NB4 (cell line): Measurements from ENCODE around the gene ZCCHC24.

Experiments used
- DNase-seq: peaks from one replicate; pipeline ENCODE4 v3.0.0; 2010; ENCODE audit warnings: low read depth
- H3K4me3 ChIP-seq: one replicate; pipeline ENCODE4 v1.5.1; 2011; ENCODE audit warnings: mild to moderate bottlenecking, low read depth, low read length, moderate library complexity
- CTCF ChIP-seq: IDR thresholded peaks from one replicate; pipeline ENCODE4 v1.5.1; 2012; ENCODE audit warnings: low read depth, low read length
- MAX ChIP-seq: IDR thresholded peaks from 2 replicates; pipeline ENCODE4 v1.6.1; 2011; ENCODE audit warnings: low read depth, low read length
- MYC ChIP-seq: IDR thresholded peaks from 2 replicates; pipeline ENCODE4 v1.6.1; 2011; ENCODE audit warnings: low read depth, low read length
- POLR2A ChIP-seq: IDR thresholded peaks from 2 replicates; pipeline ENCODE4 v1.6.1; 2011; ENCODE audit warnings: mild to moderate bottlenecking; ENCODE audit not compliant: insufficient read length; ENCODE audit errors: extremely low read depth

The ZCCHC24 gene

GRCh38 chr10:79347226-79347893 lies 98.1 kb downstream of the ZCCHC24 start, which contains the start of gene PPIF:
TSS of gene PPIF (plus strand) at chr10:79347469. CDS start at chr10:79347549, 80 bp downstream.
- DNase-seq: peak; percentile 96
- TF ChIP-seq CTCF: peak; percentile 78
- no peak; the same call in 1 of the 2 replicates for TF ChIP-seq MYC
- TF ChIP-seq POLR2A: peak; percentile 94

GRCh38 chr10:79346388-79347225 lies 98.8 kb downstream of the ZCCHC24 start:
- no peak for DNase-seq
- H3K4me3 ChIP-seq: peak overlapping the region; percentile 30
- TF ChIP-seq MAX (no peak), CTCF (no peak), MYC (no peak; the same call in 1 of the 2 replicates), POLR2A (no peak)

More at GRCh38 chr10:79347226-79347893, 98.1 kb downstream of the ZCCHC24 start, which contains the start of gene PPIF:
- H3K4me3 ChIP-seq: peak within 1 kb of the TSS; percentile 94

DNA sequence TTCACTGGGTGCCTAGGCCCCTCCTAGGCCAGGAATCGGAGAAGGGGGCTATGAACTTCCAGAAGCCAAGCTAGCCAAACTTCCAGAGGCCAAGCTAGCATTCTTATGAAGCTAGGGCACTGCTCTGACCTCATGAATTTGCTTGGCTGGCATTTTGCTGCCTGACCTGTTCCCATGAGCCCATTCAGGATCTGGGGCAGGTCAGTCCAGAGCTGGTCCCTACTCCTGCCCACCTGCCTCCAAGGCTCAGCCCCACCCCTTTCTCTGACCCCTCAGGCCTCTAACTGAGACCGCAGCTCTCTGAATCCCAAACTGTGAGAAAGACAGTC lies 99.4 kb downstream of the ZCCHC24 start:
- no peak overlapping the region for H3K4me3 ChIP-seq
- TF ChIP-seq POLR2A (no peak), MYC (no peak), MAX (no peak), CTCF (no peak)
- DNase-seq: no peak

DNA sequence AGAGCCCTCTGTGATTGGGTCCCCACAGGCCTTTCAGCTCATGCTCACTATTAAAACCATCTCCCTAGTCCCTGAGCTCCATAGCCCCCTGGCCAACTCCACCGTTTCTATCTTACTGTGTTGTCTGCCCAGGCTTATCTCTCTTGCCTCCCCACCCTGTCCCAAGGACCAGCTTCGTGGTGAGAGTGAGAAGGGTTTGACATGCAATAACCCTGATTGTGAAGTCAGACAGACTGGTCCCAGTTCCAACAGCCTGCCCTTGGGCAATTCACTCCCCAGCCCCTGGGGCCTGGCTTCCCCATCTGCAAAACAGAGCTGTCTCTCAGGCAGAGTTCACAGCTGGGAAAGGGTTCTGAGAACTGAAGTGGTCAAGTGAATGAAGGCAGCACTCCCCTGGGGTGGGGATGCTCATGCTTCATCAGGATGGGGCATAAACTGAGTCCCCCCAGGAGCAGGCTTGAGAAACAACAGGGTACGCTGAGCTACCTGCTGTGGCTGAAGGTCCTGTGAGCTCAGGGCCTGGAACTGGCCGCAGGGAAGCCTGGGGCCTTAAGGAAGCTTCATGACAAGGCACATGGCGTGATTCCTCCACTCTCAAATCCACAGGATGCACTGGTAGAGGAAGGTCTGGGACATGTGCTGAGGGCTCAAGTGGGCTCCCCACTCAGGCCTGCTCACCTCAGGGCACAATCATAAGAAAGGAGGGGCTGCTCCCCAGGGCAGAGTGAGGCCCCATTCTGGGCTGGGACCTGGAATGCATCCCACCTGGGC lies 100.0 kb downstream of the ZCCHC24 start:
- no peak for TF ChIP-seq CTCF
- TF ChIP-seq MYC: no peak
- TF ChIP-seq POLR2A: no peak
- no peak for TF ChIP-seq MAX
- H3K4me3 ChIP-seq: no peak overlapping the region
- peak; percentile 76 for DNase-seq

GRCh38 chr10:79344502-79345195 lies 100.8 kb downstream of the ZCCHC24 start:
- DNase-seq: no peak
- TF ChIP-seq MAX: no peak
- no peak for TF ChIP-seq POLR2A
- no peak for TF ChIP-seq CTCF
- no peak for TF ChIP-seq MYC
- H3K4me3 ChIP-seq: no peak overlapping the region
